Measurements from ENCODE around the gene EMC1. TPM values are rescaled to one million over a fixed set of nuclear protein-coding genes. Genes with fewer than 3 reads are reported as not detected.

Gene EMC1
- total and polyA plus RNA-seq, 2 donors: 11.2 to 15.0 TPM

DNA sequence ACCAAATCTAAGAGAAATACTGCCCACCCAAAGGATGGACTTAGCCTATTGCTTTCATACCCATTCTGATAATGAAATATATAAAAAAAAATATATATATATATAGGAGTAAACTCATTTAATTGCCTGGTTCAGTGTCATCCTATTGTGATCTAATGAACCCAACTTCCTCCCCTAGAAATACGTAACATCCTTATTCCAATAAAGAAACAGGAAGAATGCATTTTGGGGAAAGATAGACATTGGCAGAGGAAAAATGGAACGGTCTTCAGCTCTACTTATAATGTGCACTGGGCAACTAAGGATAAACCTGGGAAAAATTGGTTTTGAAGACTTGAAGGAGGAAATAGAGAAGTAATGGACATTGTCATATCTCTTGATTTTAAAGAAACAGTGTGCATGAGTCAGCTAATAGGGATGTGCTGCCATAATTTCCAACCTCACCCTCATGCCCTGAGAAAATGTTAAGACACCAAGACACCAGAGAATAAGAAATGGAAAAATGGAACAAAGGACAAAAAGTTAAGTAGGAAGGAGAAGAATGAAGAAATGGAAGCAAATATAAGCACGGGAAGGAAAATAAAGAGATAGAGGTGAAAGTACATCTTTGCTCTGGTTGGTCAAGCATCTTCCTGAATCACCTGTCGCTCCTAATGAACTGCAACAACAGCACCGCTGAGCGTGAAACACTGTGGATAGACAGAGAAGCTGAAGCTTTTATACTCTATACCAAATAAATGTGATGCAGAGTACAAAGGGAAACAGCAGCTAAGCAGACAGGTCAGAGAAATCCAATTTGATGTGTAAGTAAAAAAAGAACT, 46.7 kb downstream of the EMC1 start:
- 94% methylated on average over 6 of the region's 6 CpGs for WGBS
- Histone ChIP-seq H3K4me1 (ENCODE audit: control insufficient read depth in 2 of 2, insufficient read depth in 2 of 2, low read length in 2 of 2) (peaks cover 4 to 7% of the 10 kb centered on the region in 2 donors), H3K36me3 (ENCODE audit: control insufficient read depth in 2 of 2, insufficient read depth in 2 of 2, low read length in 1 of 2) (peaks cover 7 to 19% of the 10 kb centered on the region in 2 donors)

DNA sequence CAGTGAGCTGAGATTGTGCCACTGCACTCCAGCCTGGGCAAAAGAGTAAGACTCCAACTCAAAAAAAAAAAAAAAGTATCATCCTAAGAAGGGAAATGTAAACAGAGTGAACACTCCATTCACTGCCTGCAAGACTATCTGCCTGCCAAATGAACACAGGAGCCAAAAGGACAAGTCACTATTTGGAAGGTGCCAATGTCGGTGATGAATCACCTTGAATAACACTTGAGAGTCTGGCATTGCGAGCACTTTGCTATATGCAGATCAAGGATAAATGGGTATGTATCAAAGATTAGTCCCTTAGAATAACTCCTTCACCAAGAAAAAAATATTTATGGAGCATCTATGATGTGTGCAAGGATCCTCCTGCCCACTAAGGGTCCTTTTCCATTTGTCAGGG, 47.9 kb downstream of the EMC1 start:
- H3K27ac ChIP-seq (ENCODE audit: low read depth in 1 of 2, low read length in 1 of 2): no peak overlapping the region
- H3K9me3 ChIP-seq (ENCODE audit: control insufficient read depth in 2 of 2, insufficient read depth in 1 of 2, low read length in 1 of 2): no peaks in the 10 kb centered on the region
- no peak overlapping the region for H3K4me3 ChIP-seq (ENCODE audit: low read length in 2 of 2)
- H3K36me3 ChIP-seq (ENCODE audit: control insufficient read depth in 2 of 2, insufficient read depth in 2 of 2, low read length in 1 of 2): peaks cover 18 to 31% of the 10 kb centered on the region in 2 donors
- H3K27me3 ChIP-seq (ENCODE audit: control insufficient read depth in 2 of 2, insufficient read depth in 1 of 2, low read length in 1 of 2): no peaks in the 10 kb centered on the region
- no peak for DNase-seq (ENCODE audit: low read depth in 6 of 9, low spot score in 9 of 9)
- H3K4me1 ChIP-seq (ENCODE audit: control insufficient read depth in 2 of 2, insufficient read depth in 2 of 2, low read length in 2 of 2): peaks cover 1 to 4% of the 10 kb centered on the region in 2 donors
- 97% methylated on average over 2 of the region's 2 CpGs for WGBS

More for the DNA sequence above, 46.7 kb downstream of the EMC1 start:
- Histone ChIP-seq H3K27me3 (ENCODE audit: control insufficient read depth in 2 of 2, insufficient read depth in 1 of 2, low read length in 1 of 2) (no peaks in the 10 kb centered on the region), H3K4me3 (ENCODE audit: low read length in 2 of 2) (no peak overlapping the region), H3K27ac (ENCODE audit: low read depth in 1 of 2, low read length in 1 of 2) (no peak overlapping the region), H3K9me3 (ENCODE audit: control insufficient read depth in 2 of 2, insufficient read depth in 1 of 2, low read length in 1 of 2) (no peaks in the 10 kb centered on the region)
- DNase-seq (ENCODE audit: low read depth in 6 of 9, low spot score in 9 of 9): no peak

- no peak overlapping the region for H3K4me3 ChIP-seq (ENCODE audit: low read length in 2 of 2)
- no peaks in the 10 kb centered on the region for H3K27me3 ChIP-seq (ENCODE audit: control insufficient read depth in 2 of 2, insufficient read depth in 1 of 2, low read length in 1 of 2)
- H3K36me3 ChIP-seq (ENCODE audit: control insufficient read depth in 2 of 2, insufficient read depth in 2 of 2, low read length in 1 of 2): peaks cover 28 to 41% of the 10 kb centered on the region in 2 donors
- H3K9me3 ChIP-seq (ENCODE audit: control insufficient read depth in 2 of 2, insufficient read depth in 1 of 2, low read length in 1 of 2): no peaks in the 10 kb centered on the region
- H3K4me1 ChIP-seq (ENCODE audit: control insufficient read depth in 2 of 2, insufficient read depth in 2 of 2, low read length in 2 of 2): no peaks in the 10 kb centered on the region
- no peak overlapping the region for H3K27ac ChIP-seq (ENCODE audit: low read depth in 1 of 2, low read length in 1 of 2)
- WGBS: 81% methylated on average over 3 of the region's 3 CpGs
- no peak for DNase-seq (ENCODE audit: low read depth in 6 of 9, low spot score in 9 of 9)
Measured at GRCh38 chr1:19202396-19202795, 48.9 kb downstream of the EMC1 start.

GRCh38 chr1:19199969-19200604, 51.2 kb downstream of the EMC1 start:
- Histone ChIP-seq H3K4me1 (ENCODE audit: control insufficient read depth in 2 of 2, insufficient read depth in 2 of 2, low read length in 2 of 2) (no peaks in the 10 kb centered on the region), H3K27ac (ENCODE audit: low read depth in 1 of 2, low read length in 1 of 2) (no peak overlapping the region), H3K9me3 (ENCODE audit: control insufficient read depth in 2 of 2, insufficient read depth in 1 of 2, low read length in 1 of 2) (no peaks in the 10 kb centered on the region), H3K36me3 (ENCODE audit: control insufficient read depth in 2 of 2, insufficient read depth in 2 of 2, low read length in 1 of 2) (peaks cover 46 to 62% of the 10 kb centered on the region in 2 donors), H3K27me3 (ENCODE audit: control insufficient read depth in 2 of 2, insufficient read depth in 1 of 2, low read length in 1 of 2) (no peaks in the 10 kb centered on the region), H3K4me3 (ENCODE audit: low read length in 2 of 2) (no peak overlapping the region)
- WGBS: 97% methylated on average over 4 of the region's 4 CpGs
- DNase-seq (ENCODE audit: low read depth in 6 of 9, low spot score in 9 of 9): no peak

DNA sequence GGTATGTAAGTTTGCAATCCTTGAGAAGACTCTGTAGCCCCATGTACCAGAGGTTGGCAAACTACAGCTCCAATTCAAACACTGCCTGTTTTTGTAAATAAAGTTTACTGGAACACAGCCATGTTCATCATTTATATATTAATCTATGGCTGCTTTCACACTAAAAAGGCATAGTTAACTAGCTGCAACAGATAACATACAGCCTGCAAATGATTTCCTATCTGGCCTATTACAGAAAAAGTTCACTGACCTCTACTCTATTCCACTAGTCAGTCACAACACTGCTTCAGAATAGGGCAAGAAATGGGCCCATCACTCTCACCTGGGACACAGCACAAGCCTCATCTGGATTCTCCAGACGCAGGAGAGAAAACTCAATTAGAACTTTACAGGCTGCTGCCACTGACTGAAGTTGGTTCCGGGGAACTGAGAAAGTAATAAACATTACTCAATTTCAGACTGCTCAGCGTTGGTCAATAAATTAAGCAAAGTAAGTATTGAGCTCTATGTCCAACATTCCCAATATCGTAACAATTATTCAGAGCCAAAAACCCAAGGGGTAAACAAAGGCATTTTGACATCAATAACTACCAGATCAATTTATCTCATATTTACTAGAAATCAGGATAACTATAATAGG, 51.9 kb downstream of the EMC1 start:
- H3K4me3 ChIP-seq (ENCODE audit: low read length in 2 of 2): no peak overlapping the region
- H3K27me3 ChIP-seq (ENCODE audit: control insufficient read depth in 2 of 2, insufficient read depth in 1 of 2, low read length in 1 of 2): no peaks in the 10 kb centered on the region
- H3K27ac ChIP-seq (ENCODE audit: low read depth in 1 of 2, low read length in 1 of 2): no peak overlapping the region
- peaks cover 47 to 65% of the 10 kb centered on the region in 2 donors for H3K36me3 ChIP-seq (ENCODE audit: control insufficient read depth in 2 of 2, insufficient read depth in 2 of 2, low read length in 1 of 2)
- no peaks in the 10 kb centered on the region for H3K4me1 ChIP-seq (ENCODE audit: control insufficient read depth in 2 of 2, insufficient read depth in 2 of 2, low read length in 2 of 2)
- 98% methylated on average over 4 of the region's 4 CpGs for WGBS
- no peaks in the 10 kb centered on the region for H3K9me3 ChIP-seq (ENCODE audit: control insufficient read depth in 2 of 2, insufficient read depth in 1 of 2, low read length in 1 of 2)
- DNase-seq (ENCODE audit: low read depth in 6 of 9, low spot score in 9 of 9): no peak

- no peak overlapping the region for H3K27ac ChIP-seq (ENCODE audit: low read depth in 1 of 2, low read length in 1 of 2)
- 99% methylated on average over 4 of the region's 4 CpGs for WGBS
- no peaks in the 10 kb centered on the region for H3K4me1 ChIP-seq (ENCODE audit: control insufficient read depth in 2 of 2, insufficient read depth in 2 of 2, low read length in 2 of 2)
- no peak for DNase-seq (ENCODE audit: low read depth in 6 of 9, low spot score in 9 of 9)
- H3K4me3 ChIP-seq (ENCODE audit: low read length in 2 of 2): no peak overlapping the region
- H3K9me3 ChIP-seq (ENCODE audit: control insufficient read depth in 2 of 2, insufficient read depth in 1 of 2, low read length in 1 of 2): no peaks in the 10 kb centered on the region
- no peaks in the 10 kb centered on the region for H3K27me3 ChIP-seq (ENCODE audit: control insufficient read depth in 2 of 2, insufficient read depth in 1 of 2, low read length in 1 of 2)
- H3K36me3 ChIP-seq (ENCODE audit: control insufficient read depth in 2 of 2, insufficient read depth in 2 of 2, low read length in 1 of 2): peaks cover 53 to 72% of the 10 kb centered on the region in 2 donors
Measured at GRCh38 chr1:19198820-19199219, 52.5 kb downstream of the EMC1 start.

GRCh38 chr1:19197845-19198244, 53.5 kb downstream of the EMC1 start:
- Histone ChIP-seq H3K4me1 (ENCODE audit: control insufficient read depth in 2 of 2, insufficient read depth in 2 of 2, low read length in 2 of 2) (no peaks in the 10 kb centered on the region), H3K27me3 (ENCODE audit: control insufficient read depth in 2 of 2, insufficient read depth in 1 of 2, low read length in 1 of 2) (no peaks in the 10 kb centered on the region), H3K9me3 (ENCODE audit: control insufficient read depth in 2 of 2, insufficient read depth in 1 of 2, low read length in 1 of 2) (no peaks in the 10 kb centered on the region), H3K4me3 (ENCODE audit: low read length in 2 of 2) (no peak overlapping the region), H3K27ac (ENCODE audit: low read depth in 1 of 2, low read length in 1 of 2) (no peak overlapping the region), H3K36me3 (ENCODE audit: control insufficient read depth in 2 of 2, insufficient read depth in 2 of 2, low read length in 1 of 2) (peaks cover 63 to 82% of the 10 kb centered on the region in 2 donors)
- no peak for DNase-seq (ENCODE audit: low read depth in 6 of 9, low spot score in 9 of 9)
- WGBS: 97% methylated on average over 2 of the region's 2 CpGs

GRCh38 chr1:19196331-19196730, 55.0 kb downstream of the EMC1 start:
- DNase-seq (ENCODE audit: low read depth in 6 of 9, low spot score in 9 of 9): no peak
- Histone ChIP-seq H3K27me3 (ENCODE audit: control insufficient read depth in 2 of 2, insufficient read depth in 1 of 2, low read length in 1 of 2) (no peaks in the 10 kb centered on the region), H3K4me1 (ENCODE audit: control insufficient read depth in 2 of 2, insufficient read depth in 2 of 2, low read length in 2 of 2) (no peaks in the 10 kb centered on the region), H3K4me3 (ENCODE audit: low read length in 2 of 2) (no peak overlapping the region), H3K36me3 (ENCODE audit: control insufficient read depth in 2 of 2, insufficient read depth in 2 of 2, low read length in 1 of 2) (peaks cover 72 to 91% of the 10 kb centered on the region in 2 donors), H3K27ac (ENCODE audit: low read depth in 1 of 2, low read length in 1 of 2) (no peak overlapping the region), H3K9me3 (ENCODE audit: control insufficient read depth in 2 of 2, insufficient read depth in 1 of 2, low read length in 1 of 2) (no peaks in the 10 kb centered on the region)
- WGBS: 97% methylated on average over 3 of the region's 3 CpGs

GRCh38 chr1:19193004-19193403, 58.3 kb downstream of the EMC1 start:
- 98% methylated on average over 3 of the region's 3 CpGs for WGBS
- Histone ChIP-seq H3K4me3 (ENCODE audit: low read length in 2 of 2) (no peak overlapping the region), H3K4me1 (ENCODE audit: control insufficient read depth in 2 of 2, insufficient read depth in 2 of 2, low read length in 2 of 2) (no peaks in the 10 kb centered on the region), H3K27ac (ENCODE audit: low read depth in 1 of 2, low read length in 1 of 2) (no peak overlapping the region), H3K9me3 (ENCODE audit: control insufficient read depth in 2 of 2, insufficient read depth in 1 of 2, low read length in 1 of 2) (no peaks in the 10 kb centered on the region), H3K36me3 (ENCODE audit: control insufficient read depth in 2 of 2, insufficient read depth in 2 of 2, low read length in 1 of 2) (peaks cover 74 to 81% of the 10 kb centered on the region in 2 donors), H3K27me3 (ENCODE audit: control insufficient read depth in 2 of 2, insufficient read depth in 1 of 2, low read length in 1 of 2) (no peaks in the 10 kb centered on the region)
- DNase-seq (ENCODE audit: low read depth in 6 of 9, low spot score in 9 of 9): no peak
